Sigmoid colon (tissue), 3 donors: ENCODE results near the gene ACTL7A.

Experiments used
- CTCF ChIP-seq, 4 experiments: fragments of 450-650 bp in 3 of 4; fragments of 200-600 bp in 1 of 4; IDR thresholded peaks; one replicate each; pipeline ENCODE4 v1.5.1; 2016 to 2019; ENCODE audit warnings: antibody characterized with exemption in 4 of 4, mild to moderate bottlenecking in 3 of 4, moderate library complexity in 2 of 4
- POLR2A ChIP-seq, 2 donors: fragments of 450-650 bp; IDR thresholded peaks; one replicate each; pipeline ENCODE4 v1.6.1; 2016; ENCODE audit warnings: antibody characterized with exemption in 2 of 2, mild to moderate bottlenecking in 2 of 2, moderate library complexity in 2 of 2

GRCh38 chr9:108837530-108837929 lies 24.5 kb upstream of the ACTL7A start:
- TF ChIP-seq CTCF (IDR thresholded peaks at IDR 0.05) = no peak
- no peak for TF ChIP-seq POLR2A (IDR thresholded peaks at IDR 0.05)
